ENCODE results near the gene SYT5. TPM values are rescaled to one million over a fixed set of nuclear protein-coding genes. Genes with fewer than 3 reads are reported as not detected.
A peak's percentile ranks its signal among the peaks of the same experiment; 100 is the strongest.

The SYT5 gene
- total and polyA plus RNA-seq, 12 donors: under 0.01 to 1.1 TPM; not detected in 10

GRCh38 chr19:55196803-55197202, 16.7 kb upstream of the SYT5 start:
- DNase-seq (no peak), ATAC-seq (no peak)
- H3K9me3 ChIP-seq: no peaks in the 10 kb centered on the region
- no peak overlapping the region for H3K4me3 ChIP-seq
- 88 to 91% methylated on average over 10 of the region's 10 CpGs for WGBS, 2 donors
- H3K27me3 ChIP-seq: no peaks in the 10 kb centered on the region
- H3K4me1 ChIP-seq: no peaks in the 10 kb centered on the region
- intact Hi-C loops (cut with DNase I): no loop called here
- no peak overlapping the region for H3K27ac ChIP-seq
- no peaks in the 10 kb centered on the region for H3K36me3 ChIP-seq
- no peak for TF ChIP-seq CTCF (IDR thresholded peaks at IDR 0.05)

- H3K36me3 ChIP-seq: no peaks in the 10 kb centered on the region
- no peak overlapping the region for H3K27ac ChIP-seq
- WGBS, 2 donors: 82 to 85% methylated on average over 12 of the region's 12 CpGs
- peaks cover 0 to 6% (median 0%) of the 10 kb centered on the region in 9 donors for H3K4me1 ChIP-seq
- DNase-seq (no peak), ATAC-seq (no peak)
- H3K27me3 ChIP-seq: no peaks in the 10 kb centered on the region
- H3K4me3 ChIP-seq: no peak overlapping the region
- no peak for TF ChIP-seq CTCF (IDR thresholded peaks at IDR 0.05)
- H3K9me3 ChIP-seq: no peaks in the 10 kb centered on the region
- intact Hi-C loops (cut with DNase I): no loop called here
These were observed 13.4 kb upstream of the SYT5 start for GRCh38 chr19:55193481-55193880.

- 50 to 60% methylated on average over 15 of the region's 15 CpGs for WGBS, 2 donors
- ATAC-seq (peak in 7 of 8 donors; percentile 77 to 94 (median 89)), DNase-seq (peak in 1 of 2 donors; percentile 60)
- H3K27ac ChIP-seq: peak overlapping the region in 5 of 10 donors; percentile 11 to 69 (median 58)
- intact Hi-C loops (cut with DNase I): no loop called here
- peaks cover 0 to 9% (median 0%) of the 10 kb centered on the region in 7 donors for H3K27me3 ChIP-seq
- no peaks in the 10 kb centered on the region for H3K36me3 ChIP-seq
- H3K4me3 ChIP-seq: no peak overlapping the region
- H3K9me3 ChIP-seq: no peaks in the 10 kb centered on the region
- H3K4me1 ChIP-seq: peaks cover 0 to 6% (median 0%) of the 10 kb centered on the region in 9 donors
- no peak for TF ChIP-seq CTCF (IDR thresholded peaks at IDR 0.05)
These were observed 9.3 kb upstream of the SYT5 start for GRCh38 chr19:55189403-55189835.

DNA sequence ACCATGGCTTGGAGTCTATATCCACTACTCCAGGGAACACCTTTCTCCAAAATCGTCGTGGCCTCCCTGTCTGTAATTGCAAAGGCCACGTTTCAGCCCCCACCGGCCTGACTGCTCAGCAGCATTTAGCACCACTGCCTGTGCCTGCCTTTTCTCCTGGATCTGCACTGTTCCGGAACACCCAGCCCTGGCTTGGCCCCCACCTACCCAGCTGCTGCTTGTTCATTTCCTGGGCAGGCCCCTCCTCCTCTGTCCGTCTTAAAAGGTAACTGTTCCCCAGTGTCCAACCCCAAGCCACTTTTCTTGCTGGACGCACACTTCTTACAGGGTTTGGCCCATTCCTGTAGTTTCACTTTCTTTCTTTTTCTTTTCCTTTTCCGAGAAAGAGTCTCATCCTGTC, 8.5 kb upstream of the SYT5 start:
- no peak for TF ChIP-seq CTCF (IDR thresholded peaks at IDR 0.05)
- Histone ChIP-seq H3K4me3 (no peak overlapping the region), H3K4me1 (peaks cover 0 to 6% (median 0%) of the 10 kb centered on the region in 9 donors), H3K27ac (peak overlapping the region in 5 of 10 donors; percentile 11 to 69 (median 58)), H3K9me3 (no peaks in the 10 kb centered on the region), H3K27me3 (peaks cover 0 to 9% (median 0%) of the 10 kb centered on the region in 7 donors), H3K36me3 (no peaks in the 10 kb centered on the region)
- intact Hi-C loops (cut with DNase I): no loop called here
- 62 to 63% methylated on average over 8 of the region's 8 CpGs for WGBS, 2 donors
- ATAC-seq (peak in 3 of 8 donors; percentile 23 to 41 (median 29)), DNase-seq (no peak)
